PC-9 (cell line): ENCODE data around the gene GPR37L1. TPM values are rescaled to one million over a fixed set of nuclear protein-coding genes. Genes with fewer than 3 reads are reported as not detected.
A peak's percentile ranks its signal among the peaks of the same experiment; 100 is the strongest.

Experiments
- BruUV-seq: library from RNA; stranded (reverse); fragments of 400-500 nt; replicated peaks from 2 replicates; lab custom pipeline; 2021; lab: Mats Ljungman, UMichigan
- CTCF ChIA-PET: fragments of 300-600 bp; sonication (Branson Sonifier 250); formaldehyde crosslinking; loops from one replicate; lab custom pipeline; 2022; ENCODE audit warnings: antibody characterized with exemption; lab: Charles Lee
- POLR2A ChIA-PET: fragments of 300-600 bp; sonication (Branson Sonifier 250); formaldehyde crosslinking; loops from one replicate; lab custom pipeline; 2022; ENCODE audit warnings: antibody characterized with exemption; ENCODE audit not compliant: unreplicated experiment; lab: Charles Lee
- DNase-seq, 2 experiments: peaks; one replicate each; pipeline versions ENCODE4 v3.0.0 to v3.0.0-alpha.2; 2015 to 2022; ENCODE audit warnings: mixed read lengths in 1 of 2
- H2AFZ ChIP-seq: fragments of 200-600 bp; sonication (generic); 2 replicates; pipeline ENCODE4 v1.8.1; 2017; ENCODE audit warnings: antibody characterized with exemption
- H3F3A ChIP-seq: fragments of 200-600 bp; sonication (generic); 2 replicates; pipeline ENCODE4 v1.8.1; 2017; ENCODE audit warnings: antibody characterized with exemption, mild to moderate bottlenecking, low read depth; ENCODE audit not compliant: insufficient read depth
- H3K27ac ChIP-seq: fragments of 200-600 bp; sonication (generic); 2 replicates; pipeline ENCODE4 v1.6.1; 2016; ENCODE audit warnings: mixed run types
- H3K27me3 ChIP-seq: fragments of 200-600 bp; sonication (generic); 2 replicates; pipeline ENCODE4 v1.6.1; 2016; ENCODE audit warnings: low read depth, mixed run types; ENCODE audit not compliant: insufficient read depth
- H3K36me3 ChIP-seq: fragments of 200-600 bp; sonication (generic); 2 replicates; pipeline ENCODE4 v1.6.1; 2016; ENCODE audit warnings: low read depth, mixed run types
- H3K4me1 ChIP-seq: fragments of 200-600 bp; sonication (generic); replicated peaks from 2 replicates; pipeline ENCODE4 v1.6.1; 2016; ENCODE audit warnings: mixed run types; ENCODE audit not compliant: insufficient read depth
- H3K4me2 ChIP-seq: fragments of 200-600 bp; sonication (generic); 2 replicates; pipeline ENCODE4 v1.6.1; 2017; ENCODE audit warnings: mixed run types
- H3K4me3 ChIP-seq: fragments of 200-600 bp; sonication (generic); 2 replicates; pipeline ENCODE4 v1.6.1; 2016; ENCODE audit warnings: mixed run types
- H3K79me2 ChIP-seq: fragments of 200-600 bp; sonication (generic); 2 replicates; pipeline ENCODE4 v1.6.1; 2017; ENCODE audit warnings: low read depth, mixed run types
- H3K9me2 ChIP-seq: fragments of 200-600 bp; sonication (generic); 2 replicates; pipeline ENCODE4 v1.8.1; 2017; ENCODE audit warnings: mild to moderate bottlenecking; ENCODE audit not compliant: insufficient read depth
- H3K9me3 ChIP-seq: fragments of 200-600 bp; sonication (generic); 2 replicates; pipeline ENCODE4 v1.8.1; 2016; ENCODE audit warnings: low read depth; ENCODE audit not compliant: insufficient read depth
- H4K20me1 ChIP-seq: fragments of 200-600 bp; sonication (generic); 2 replicates; pipeline ENCODE4 v1.8.1; 2017; ENCODE audit not compliant: insufficient read depth
- EZH2 ChIP-seq: fragments of 200-600 bp; sonication (generic); IDR thresholded peaks from 2 replicates; pipeline ENCODE4 v1.8.0; 2017; ENCODE audit warnings: antibody characterized with exemption, low read depth
- intact Hi-C: fragments of 100-400 bp; cut with micrococcal nuclease; formaldehyde crosslinking; loops from one replicate; pipeline ENCODE4 v1.10.0; 2022; ENCODE audit not compliant: unreplicated experiment
- total RNA-seq: library from RNA; stranded (reverse); gene quantifications from 2 replicates; pipeline ENCODE4 v1.2.3, GENCODE V29; 2021
- TF ChIP-seq, protein P1 (sequence below): fragments of 200-600 bp; sonication (generic); conservative IDR thresholded peaks from 2 replicates; pipeline ENCODE4 v1.6.1; 2017; ENCODE audit warnings: mixed run types, antibody characterized with exemption, mild to moderate bottlenecking, moderate library complexity

Gene GPR37L1
- total RNA-seq, 1 experiment from 2014 or later, result 0.33 TPM

DNA sequence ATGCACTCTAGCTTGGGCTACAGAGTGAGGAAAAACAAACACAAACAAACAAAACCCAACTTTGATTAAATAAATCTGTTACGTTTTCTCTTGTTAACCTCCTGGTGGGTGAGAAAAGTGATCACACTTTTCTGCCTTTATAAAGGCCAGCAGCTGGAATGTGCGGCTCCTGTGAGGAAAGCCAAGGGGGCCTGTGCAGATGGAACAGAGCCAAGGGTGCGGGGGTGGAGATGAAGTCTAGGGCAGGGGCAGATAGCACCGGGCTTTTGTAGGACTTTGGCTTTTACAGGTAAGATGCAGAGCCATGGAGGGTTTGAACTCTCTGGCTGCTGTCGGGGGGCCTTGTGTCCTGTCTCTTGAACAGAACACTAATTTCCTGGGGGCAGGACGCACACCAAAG is 40.7 kb upstream of the GPR37L1 start:
- Histone ChIP-seq H3K4me2 (no peak overlapping the region), H3K79me2 (no peaks in the 10 kb centered on the region), H2AFZ (no peak overlapping the region), H4K20me1 (no peaks in the 10 kb centered on the region), H3K4me3 (no peak overlapping the region), H3K36me3 (no peaks in the 10 kb centered on the region), H3K9me2 (no peaks in the 10 kb centered on the region), H3K4me1 (peaks cover 43% of the 10 kb centered on the region), H3K27me3 (no peaks in the 10 kb centered on the region), H3K27ac (no peak overlapping the region), H3K9me3 (no peaks in the 10 kb centered on the region), H3F3A (peaks cover 32% of the 10 kb centered on the region)
- CTCF ChIA-PET, result no interaction called here
- intact Hi-C loops, result no loop called here
- POLR2A ChIA-PET, result no interaction called here
- no peak for TF ChIP-seq EZH2
- TF ChIP-seq, protein P1, sequence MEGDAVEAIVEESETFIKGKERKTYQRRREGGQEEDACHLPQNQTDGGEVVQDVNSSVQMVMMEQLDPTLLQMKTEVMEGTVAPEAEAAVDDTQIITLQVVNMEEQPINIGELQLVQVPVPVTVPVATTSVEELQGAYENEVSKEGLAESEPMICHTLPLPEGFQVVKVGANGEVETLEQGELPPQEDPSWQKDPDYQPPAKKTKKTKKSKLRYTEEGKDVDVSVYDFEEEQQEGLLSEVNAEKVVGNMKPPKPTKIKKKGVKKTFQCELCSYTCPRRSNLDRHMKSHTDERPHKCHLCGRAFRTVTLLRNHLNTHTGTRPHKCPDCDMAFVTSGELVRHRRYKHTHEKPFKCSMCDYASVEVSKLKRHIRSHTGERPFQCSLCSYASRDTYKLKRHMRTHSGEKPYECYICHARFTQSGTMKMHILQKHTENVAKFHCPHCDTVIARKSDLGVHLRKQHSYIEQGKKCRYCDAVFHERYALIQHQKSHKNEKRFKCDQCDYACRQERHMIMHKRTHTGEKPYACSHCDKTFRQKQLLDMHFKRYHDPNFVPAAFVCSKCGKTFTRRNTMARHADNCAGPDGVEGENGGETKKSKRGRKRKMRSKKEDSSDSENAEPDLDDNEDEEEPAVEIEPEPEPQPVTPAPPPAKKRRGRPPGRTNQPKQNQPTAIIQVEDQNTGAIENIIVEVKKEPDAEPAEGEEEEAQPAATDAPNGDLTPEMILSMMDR, result no peak
- BruUV-seq, result no TSS peak
- DNase-seq, result no peak

DNA sequence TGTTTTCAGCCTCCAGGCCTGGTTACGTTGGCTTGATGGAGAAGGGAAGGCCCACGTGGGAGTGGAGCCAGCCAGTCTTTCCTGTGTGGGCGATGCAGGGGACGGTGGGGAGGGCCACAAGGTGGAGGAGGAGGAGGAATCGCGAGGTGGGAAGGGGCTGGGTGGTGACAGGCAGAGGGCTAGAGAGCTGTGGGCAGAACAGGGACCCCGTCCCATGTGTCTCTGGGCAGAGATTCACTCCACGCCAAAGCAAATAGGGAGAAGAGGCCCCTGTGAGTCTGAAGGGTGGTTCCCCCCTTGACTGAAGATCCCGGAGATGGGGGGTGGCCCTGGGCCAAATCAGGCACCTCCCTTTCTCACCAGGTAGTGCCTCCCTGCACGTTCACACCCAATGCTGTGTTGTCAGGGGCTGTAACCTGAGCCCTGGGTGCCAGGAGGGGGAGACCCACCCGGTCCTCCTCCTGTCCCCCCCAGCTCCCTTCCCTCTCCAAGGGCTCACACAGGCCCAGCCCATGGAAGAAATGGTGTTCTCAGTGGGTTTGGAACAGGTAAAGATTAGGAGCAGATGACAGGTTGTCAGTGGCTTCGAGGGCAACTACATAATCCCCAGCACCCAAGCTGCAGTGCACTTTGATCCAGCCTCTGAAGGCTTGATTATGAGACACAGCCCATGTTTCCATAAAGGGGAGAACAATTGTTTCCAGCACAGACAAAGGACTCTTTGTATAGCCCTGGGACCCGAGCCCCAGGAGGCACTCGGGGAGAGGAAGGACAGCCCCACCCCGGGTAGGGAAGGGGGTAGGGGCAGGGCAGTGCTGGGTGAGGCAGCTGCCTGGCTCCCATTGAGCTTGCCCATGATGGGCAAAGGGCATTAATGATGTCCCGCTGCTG is 37.7 kb upstream of the GPR37L1 start:
- POLR2A ChIA-PET, result interaction anchor here (0.5 to 1.4 kb wide), 10 partner anchors 14 to 75 kb away, joined by 4 to 17 read pairs (median 4); partner anchors contain the start of gene ELF3
- Histone ChIP-seq H3K27ac (peak overlapping the region; percentile 44), H3K9me2 (no peaks in the 10 kb centered on the region), H4K20me1 (no peaks in the 10 kb centered on the region), H3K79me2 (no peaks in the 10 kb centered on the region), H3F3A (peaks cover 25% of the 10 kb centered on the region; the same call in 1 of the 2 replicates), H3K9me3 (no peaks in the 10 kb centered on the region), H3K36me3 (no peaks in the 10 kb centered on the region), H3K4me1 (peaks cover 47% of the 10 kb centered on the region), H3K4me2 (peak overlapping the region; percentile 45), H3K4me3 (no peak overlapping the region), H2AFZ (no peak overlapping the region; the same call in 1 of the 2 replicates), H3K27me3 (no peaks in the 10 kb centered on the region)
- TSS peak; percentile 58 for BruUV-seq
- CTCF ChIA-PET, result interaction anchor here (0.6 kb wide), 1 partner anchor 90 kb away, joined by 3 read pairs; no protein-coding TSS in a partner anchor
- intact Hi-C loops, result loop anchor here (1.0 to 2.0 kb wide), 4 partner anchors 21 to 76 kb away; no protein-coding TSS in a partner anchor
- no peak for TF ChIP-seq EZH2
- TF ChIP-seq, protein P1, result no peak
- DNase-seq, result peak; percentile 79 to 80

GRCh38 chr1:202085682-202086373 is 36.9 kb upstream of the GPR37L1 start:
- H4K20me1 ChIP-seq, result no peaks in the 10 kb centered on the region
- TF ChIP-seq, protein P1, result no peak
- TF ChIP-seq EZH2, result no peak
- H3K79me2 ChIP-seq, result no peaks in the 10 kb centered on the region
- peak overlapping the region; percentile 44 for H3K27ac ChIP-seq
- peaks cover 30% of the 10 kb centered on the region; the same call in 1 of the 2 replicates for H3F3A ChIP-seq
- no peaks in the 10 kb centered on the region for H3K9me3 ChIP-seq
- H2AFZ ChIP-seq, result no peak overlapping the region
- ChIA-PET POLR2A (interaction anchor here (0.6 to 1.4 kb wide), 5 partner anchors 20 to 76 kb away, joined by 3 to 17 read pairs (median 7); partner anchors contain the start of gene ELF3), CTCF (interaction anchor here (0.6 kb wide), 1 partner anchor 91 kb away, joined by 3 read pairs; no protein-coding TSS in a partner anchor)
- TSS peak; percentile 63 for BruUV-seq
- H3K4me2 ChIP-seq, result peak overlapping the region; percentile 45
- intact Hi-C loops, result loop anchor here (1.0 to 2.0 kb wide), 4 partner anchors 20 to 77 kb away; no protein-coding TSS in a partner anchor
- peaks cover 47% of the 10 kb centered on the region for H3K4me1 ChIP-seq
- H3K36me3 ChIP-seq, result no peaks in the 10 kb centered on the region
- no peaks in the 10 kb centered on the region for H3K9me2 ChIP-seq
- peak; percentile 41 to 53 for DNase-seq
- no peak overlapping the region for H3K4me3 ChIP-seq
- H3K27me3 ChIP-seq, result no peaks in the 10 kb centered on the region
